Activated naive CD4-positive, alpha-beta T cell treated with anti-CD3 and anti-CD28 coated beads, Interleukin-2, amount 10 ng/mL, durations not matched to agents 7 days and 5 days (primary cell): ENCODE results near the gene SLC1A3.
"Not testable (repeated sequence)": the region's sequence is repeated elsewhere in the genome, so short reads cannot be mapped to it uniquely, and the experiment has no call there.

Experiments
- CTCF ChIA-PET: fragments of 350-600 bp; sonication (Branson Sonifier 250); formaldehyde crosslinking; loops from one replicate; lab custom pipeline; 2021; ENCODE audit warnings: antibody characterized with exemption; lab: Charles Lee
- DNase-seq: peaks from one replicate; pipeline ENCODE4 v3.0.0-alpha.2; 2020
- H3K27ac Mint-ChIP-seq: one replicate; pipeline ENCODE4 v1.8.0; 2021; ENCODE audit warnings: mild to moderate bottlenecking, moderate library complexity, mixed read lengths
- H3K27me3 Mint-ChIP-seq: one replicate; pipeline ENCODE4 v1.8.0; 2021; ENCODE audit warnings: mild to moderate bottlenecking, mixed read lengths
- H3K36me3 Mint-ChIP-seq: one replicate; pipeline ENCODE4 v1.8.0; 2021; ENCODE audit warnings: mixed read lengths
- H3K4me1 Mint-ChIP-seq: one replicate; pipeline ENCODE4 v1.8.0; 2021; ENCODE audit warnings: mixed read lengths
- H3K4me3 Mint-ChIP-seq: one replicate; pipeline ENCODE4 v1.8.0; 2021; ENCODE audit warnings: mild to moderate bottlenecking, moderate library complexity, mixed read lengths
- H3K9me3 Mint-ChIP-seq: one replicate; pipeline ENCODE4 v1.8.0; 2021; ENCODE audit warnings: mixed read lengths

The SLC1A3 gene

GRCh38 chr5:36589735-36590134, 16.7 kb upstream of the SLC1A3 start:
- H3K36me3 Mint-ChIP-seq = not testable (repeated sequence)

GRCh38 chr5:36590513-36591286, 15.7 kb upstream of the SLC1A3 start:
- Mint-ChIP-seq H3K9me3 (no peaks in the 10 kb centered on the region), H3K4me1 (no peaks in the 10 kb centered on the region), H3K27me3 (no peaks in the 10 kb centered on the region), H3K4me3 (no peak overlapping the region), H3K27ac (no peak overlapping the region), H3K36me3 (no peaks in the 10 kb centered on the region)
- CTCF ChIA-PET = no interaction called here
- DNase-seq = no peak

More at GRCh38 chr5:36589735-36590134, 16.7 kb upstream of the SLC1A3 start:
- H3K4me1 Mint-ChIP-seq, H3K9me3 Mint-ChIP-seq, H3K27me3 Mint-ChIP-seq, H3K4me3 Mint-ChIP-seq, H3K27ac Mint-ChIP-seq, DNase-seq, CTCF ChIA-PET: not testable (repeated sequence)

- DNase-seq = no peak
- Mint-ChIP-seq H3K9me3 (no peaks in the 10 kb centered on the region), H3K4me1 (no peaks in the 10 kb centered on the region), H3K36me3 (no peaks in the 10 kb centered on the region), H3K4me3 (no peak overlapping the region), H3K27ac (no peak overlapping the region), H3K27me3 (no peaks in the 10 kb centered on the region)
- CTCF ChIA-PET = no interaction called here
Measured at GRCh38 chr5:36593867-36594266, 12.5 kb upstream of the SLC1A3 start.

- Mint-ChIP-seq H3K4me1 (no peaks in the 10 kb centered on the region), H3K27me3 (no peaks in the 10 kb centered on the region), H3K9me3 (no peaks in the 10 kb centered on the region), H3K36me3 (no peaks in the 10 kb centered on the region), H3K4me3 (no peak overlapping the region), H3K27ac (no peak overlapping the region)
- DNase-seq = no peak
- CTCF ChIA-PET = no interaction called here
Measured at GRCh38 chr5:36596247-36596646, 10.2 kb upstream of the SLC1A3 start.

DNA sequence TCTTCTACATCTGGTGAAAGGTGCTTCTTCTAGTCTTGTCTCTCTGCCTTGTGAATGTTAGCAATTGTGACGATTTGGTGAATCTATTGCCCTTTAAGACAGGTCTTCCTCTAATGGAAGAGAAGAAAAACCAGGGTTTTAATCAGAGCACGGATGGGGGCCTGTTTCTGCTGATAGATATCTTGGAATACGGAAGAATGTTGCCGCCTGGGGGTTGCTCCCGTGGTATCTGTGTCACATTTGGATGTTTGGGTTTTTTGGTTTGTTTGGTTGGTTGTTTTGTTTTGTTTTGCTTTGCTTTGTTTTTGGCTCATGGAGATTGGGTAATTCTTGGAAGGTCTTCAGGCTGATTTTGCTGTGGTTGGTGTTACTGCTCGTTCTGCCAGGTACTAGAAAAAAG, 9.7 kb upstream of the SLC1A3 start:
- H3K36me3 Mint-ChIP-seq = no peaks in the 10 kb centered on the region
- CTCF ChIA-PET = no interaction called here
- no peaks in the 10 kb centered on the region for H3K4me1 Mint-ChIP-seq
- no peak overlapping the region for H3K4me3 Mint-ChIP-seq
- H3K27me3 Mint-ChIP-seq = no peaks in the 10 kb centered on the region
- DNase-seq = no peak
- no peak overlapping the region for H3K27ac Mint-ChIP-seq
- no peaks in the 10 kb centered on the region for H3K9me3 Mint-ChIP-seq

- Mint-ChIP-seq H3K4me1 (no peaks in the 10 kb centered on the region), H3K27me3 (no peaks in the 10 kb centered on the region), H3K27ac (no peak overlapping the region), H3K4me3 (no peak overlapping the region), H3K9me3 (no peaks in the 10 kb centered on the region), H3K36me3 (no peaks in the 10 kb centered on the region)
- DNase-seq = no peak
- CTCF ChIA-PET = no interaction called here
Measured at GRCh38 chr5:36598045-36598444, 8.4 kb upstream of the SLC1A3 start.

GRCh38 chr5:36599986-36600779, 6.2 kb upstream of the SLC1A3 start:
- DNase-seq = no peak
- CTCF ChIA-PET = no interaction called here
- H3K36me3 Mint-ChIP-seq = no peaks in the 10 kb centered on the region
- no peaks in the 10 kb centered on the region for H3K4me1 Mint-ChIP-seq
- peaks cover 7% of the 10 kb centered on the region for H3K27me3 Mint-ChIP-seq
- no peaks in the 10 kb centered on the region for H3K9me3 Mint-ChIP-seq
- no peak overlapping the region for H3K27ac Mint-ChIP-seq
- no peak overlapping the region for H3K4me3 Mint-ChIP-seq

GRCh38 chr5:36600917-36601527, 5.4 kb upstream of the SLC1A3 start:
- Mint-ChIP-seq H3K9me3 (no peaks in the 10 kb centered on the region), H3K27ac (no peak overlapping the region), H3K36me3 (no peaks in the 10 kb centered on the region), H3K4me1 (peaks cover 4% of the 10 kb centered on the region), H3K4me3 (no peak overlapping the region), H3K27me3 (peaks cover 13% of the 10 kb centered on the region)
- CTCF ChIA-PET = interaction anchor here (0.6 kb wide), 1 partner anchor 12 kb away, joined by 3 read pairs; no protein-coding TSS in a partner anchor
- DNase-seq = no peak

DNA sequence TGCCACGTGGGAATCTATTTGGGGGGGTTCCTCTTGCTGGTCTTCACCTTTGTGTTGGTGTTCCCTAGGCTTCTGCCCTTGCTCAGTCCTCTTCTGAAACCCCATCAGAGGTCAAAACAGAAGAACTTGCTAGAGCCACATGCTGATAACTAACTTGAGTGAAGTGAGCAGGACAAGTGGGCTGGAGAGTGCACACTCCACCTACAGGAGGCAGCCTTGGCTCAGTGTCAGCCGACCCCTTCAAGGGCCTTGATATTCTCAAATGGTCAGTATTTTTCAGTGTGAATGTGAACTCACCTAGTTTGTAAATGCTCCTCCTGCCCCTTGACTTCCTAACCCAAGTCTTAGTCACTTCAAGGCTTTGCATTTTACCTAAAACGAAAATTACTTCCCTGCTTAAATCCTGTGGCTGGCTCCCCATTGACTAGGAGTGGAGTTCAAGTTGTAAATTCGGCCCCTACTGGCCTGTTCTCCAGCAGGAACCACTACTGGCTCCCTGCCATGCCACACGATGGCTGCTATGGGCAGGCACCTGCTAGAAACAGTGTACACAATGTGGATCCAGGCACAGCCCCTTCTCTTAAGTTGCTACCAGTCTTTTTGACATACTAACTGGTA, 3.6 kb upstream of the SLC1A3 start:
- no peak for DNase-seq
- no peaks in the 10 kb centered on the region for H3K36me3 Mint-ChIP-seq
- H3K27me3 Mint-ChIP-seq = peaks cover 28% of the 10 kb centered on the region
- no peak overlapping the region for H3K4me3 Mint-ChIP-seq
- peaks cover 18% of the 10 kb centered on the region for H3K4me1 Mint-ChIP-seq
- H3K27ac Mint-ChIP-seq = no peak overlapping the region
- H3K9me3 Mint-ChIP-seq = no peaks in the 10 kb centered on the region
- CTCF ChIA-PET = no interaction called here

- Mint-ChIP-seq H3K4me1 (peaks cover 18% of the 10 kb centered on the region), H3K27me3 (peaks cover 39% of the 10 kb centered on the region), H3K9me3 (no peaks in the 10 kb centered on the region), H3K36me3 (no peaks in the 10 kb centered on the region), H3K4me3 (no peak overlapping the region), H3K27ac (no peak overlapping the region)
- CTCF ChIA-PET = interaction anchor here (1.3 kb wide), 1 partner anchor 85 kb away, joined by 3 read pairs; no protein-coding TSS in a partner anchor
- DNase-seq = no peak
Measured at GRCh38 chr5:36605241-36605640, 1.2 kb upstream of the SLC1A3 start.

- Mint-ChIP-seq H3K4me3 (peak overlapping the region; percentile 37), H3K27me3 (peaks cover 39% of the 10 kb centered on the region), H3K4me1 (peaks cover 18% of the 10 kb centered on the region), H3K36me3 (no peaks in the 10 kb centered on the region), H3K9me3 (no peaks in the 10 kb centered on the region), H3K27ac (no peak overlapping the region)
- CTCF ChIA-PET = no interaction called here
- no peak for DNase-seq
Measured at GRCh38 chr5:36606036-36606427, 374 bp upstream of the SLC1A3 start.

- Mint-ChIP-seq H3K36me3 (no peaks in the 10 kb centered on the region), H3K9me3 (no peaks in the 10 kb centered on the region), H3K4me1 (peaks cover 18% of the 10 kb centered on the region), H3K27ac (no peak overlapping the region), H3K27me3 (peaks cover 39% of the 10 kb centered on the region), H3K4me3 (peak overlapping the region; percentile 37)
- DNase-seq = no peak
- CTCF ChIA-PET = no interaction called here
Measured at GRCh38 chr5:36607114-36607571, 737 bp downstream of the SLC1A3 start.

GRCh38 chr5:36607838-36608783, 1.7 kb downstream of the SLC1A3 start:
- no peaks in the 10 kb centered on the region for H3K9me3 Mint-ChIP-seq
- DNase-seq = no peak
- peaks cover 18% of the 10 kb centered on the region for H3K4me1 Mint-ChIP-seq
- H3K27me3 Mint-ChIP-seq = peaks cover 39% of the 10 kb centered on the region
- no peak overlapping the region for H3K27ac Mint-ChIP-seq
- CTCF ChIA-PET = no interaction called here
- no peaks in the 10 kb centered on the region for H3K36me3 Mint-ChIP-seq
- H3K4me3 Mint-ChIP-seq = no peak overlapping the region
